ENCODE measurements around the gene CNN2. TPM values are rescaled to one million over a fixed set of nuclear protein-coding genes. Genes with fewer than 3 reads are reported as not detected.

CNN2 gene
- total RNA-seq, 1 experiment from 2014 or later = 524 TPM

DNA sequence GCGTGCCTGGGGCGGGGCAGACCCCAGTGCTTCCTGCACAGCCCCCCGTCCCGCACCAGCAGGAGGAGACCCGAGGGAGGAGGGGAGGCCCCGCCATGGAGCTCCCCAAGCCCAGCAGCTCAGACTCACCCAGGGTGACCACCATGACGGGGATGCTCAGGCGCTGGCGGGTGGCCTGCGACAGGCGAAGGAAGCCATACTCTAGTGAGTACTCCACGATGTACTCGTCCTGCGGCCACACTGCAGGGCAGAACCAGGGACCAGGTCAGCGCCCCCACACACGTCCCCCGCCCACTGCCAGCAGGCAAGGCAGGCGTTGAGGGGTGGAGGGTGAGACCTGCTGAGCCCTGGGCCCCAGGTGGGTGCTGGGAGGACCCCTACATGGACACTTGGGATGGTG, 14.1 kb upstream of the CNN2 start:
- TF ChIP-seq, protein P1, sequence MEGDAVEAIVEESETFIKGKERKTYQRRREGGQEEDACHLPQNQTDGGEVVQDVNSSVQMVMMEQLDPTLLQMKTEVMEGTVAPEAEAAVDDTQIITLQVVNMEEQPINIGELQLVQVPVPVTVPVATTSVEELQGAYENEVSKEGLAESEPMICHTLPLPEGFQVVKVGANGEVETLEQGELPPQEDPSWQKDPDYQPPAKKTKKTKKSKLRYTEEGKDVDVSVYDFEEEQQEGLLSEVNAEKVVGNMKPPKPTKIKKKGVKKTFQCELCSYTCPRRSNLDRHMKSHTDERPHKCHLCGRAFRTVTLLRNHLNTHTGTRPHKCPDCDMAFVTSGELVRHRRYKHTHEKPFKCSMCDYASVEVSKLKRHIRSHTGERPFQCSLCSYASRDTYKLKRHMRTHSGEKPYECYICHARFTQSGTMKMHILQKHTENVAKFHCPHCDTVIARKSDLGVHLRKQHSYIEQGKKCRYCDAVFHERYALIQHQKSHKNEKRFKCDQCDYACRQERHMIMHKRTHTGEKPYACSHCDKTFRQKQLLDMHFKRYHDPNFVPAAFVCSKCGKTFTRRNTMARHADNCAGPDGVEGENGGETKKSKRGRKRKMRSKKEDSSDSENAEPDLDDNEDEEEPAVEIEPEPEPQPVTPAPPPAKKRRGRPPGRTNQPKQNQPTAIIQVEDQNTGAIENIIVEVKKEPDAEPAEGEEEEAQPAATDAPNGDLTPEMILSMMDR (conservative IDR thresholded peaks at IDR 0.05) = no peak
- no peak overlapping the region for H3K14ac ChIP-seq (ENCODE audit: insufficient read depth, low read length)
- H3K36me3 Mint-ChIP-seq (ENCODE audit: insufficient read depth in 1 of 3, low read depth in 3 of 3) = peaks cover 2 to 16% (median 12%) of the 10 kb centered on the region in 3 experiments; a peak in 5 of 7 replicates
- no peak overlapping the region for H4K5ac ChIP-seq (ENCODE audit: insufficient read length, low read depth, low read length)
- peaks cover 14% of the 10 kb centered on the region; the same call in 1 of the 2 replicates for H3K79me2 ChIP-seq (ENCODE audit: insufficient read depth, low read length)
- no peak overlapping the region for H2AFZ ChIP-seq (ENCODE audit: low read length)
- H2BK12ac ChIP-seq (ENCODE audit: insufficient read length, low read depth, low read length) = no peak overlapping the region
- H3K4me3 Mint-ChIP-seq = no peak overlapping the region
- no peak overlapping the region for H2BK120ac ChIP-seq (ENCODE audit: low read depth, low read length, poor library complexity, severe bottlenecking)
- H3K79me1 ChIP-seq (ENCODE audit: insufficient read depth, low read depth, low read length, poor library complexity, severe bottlenecking) = peaks cover 2% of the 10 kb centered on the region
- H2AK5ac ChIP-seq (ENCODE audit: insufficient read length, low read length) = no peak overlapping the region
- no peak overlapping the region for H3T11ph ChIP-seq (ENCODE audit: low read length)
- H3K27ac Mint-ChIP-seq = no peak overlapping the region
- no peak for DNase-seq
- H3K56ac ChIP-seq (ENCODE audit: insufficient read length, low read depth, low read length) = no peak overlapping the region
- H3K23me2 ChIP-seq (ENCODE audit: insufficient read length, low read depth, low read length, poor library complexity, severe bottlenecking) = no peaks in the 10 kb centered on the region
- H3K23ac ChIP-seq (ENCODE audit: insufficient read length, low read depth, low read length) = no peak overlapping the region
- H2BK15ac ChIP-seq (ENCODE audit: low read depth, low read length) = no peak overlapping the region
- peaks cover 12 to 16% of the 10 kb centered on the region in 2 experiments for H3K4me1 Mint-ChIP-seq
- H3K4me1 ChIP-seq (ENCODE audit: insufficient read depth, low read length) = no peaks in the 10 kb centered on the region
- H4K8ac ChIP-seq (replicated peaks; ENCODE audit: insufficient read length, low read depth, low read length) = no peak overlapping the region
- H3K27me3 Mint-ChIP-seq (ENCODE audit: low read depth) = no peaks in the 10 kb centered on the region
- H3K18ac ChIP-seq (ENCODE audit: insufficient read length, low read depth, low read length) = no peak overlapping the region
- H3K9me3 Mint-ChIP-seq = no peaks in the 10 kb centered on the region
- H3K27ac ChIP-seq (ENCODE audit: insufficient read length, low read depth, low read length) = no peak overlapping the region
- no peak overlapping the region for H2BK5ac ChIP-seq (ENCODE audit: insufficient read length, low read length)
- H3K4ac ChIP-seq (ENCODE audit: low read depth, low read length) = no peak overlapping the region
- no peak overlapping the region for H4K91ac ChIP-seq (ENCODE audit: insufficient read length, low read depth, low read length)
- no peaks in the 10 kb centered on the region for H4K20me1 ChIP-seq (ENCODE audit: control insufficient read depth, insufficient read depth, insufficient read length)
- no CpG with 5 or more reads among the region's 18 CpGs for WGBS (ENCODE audit: extremely low coverage, insufficient read length, low lambda C conversion rate)
- no peaks in the 10 kb centered on the region for H3K27me3 ChIP-seq (ENCODE audit: insufficient read depth, low read length)
- H2BK20ac ChIP-seq (ENCODE audit: low read depth, low read length, poor library complexity, severe bottlenecking) = no peak overlapping the region
- H3K9ac ChIP-seq (ENCODE audit: extremely low read depth, insufficient read length, low read length) = no peak overlapping the region
- no peak overlapping the region for H3K4me2 ChIP-seq (ENCODE audit: insufficient read depth, insufficient read length, low read length)
- no peaks in the 10 kb centered on the region for H3K9me3 ChIP-seq (ENCODE audit: control insufficient read depth, low read depth, low read length)

Data from H9 (cell line).